ENCODE data around the gene SAMD9.
"Not testable (repeated sequence)": the region's sequence is repeated elsewhere in the genome, so short reads cannot be mapped to it uniquely, and the experiment has no call there.

The SAMD9 gene
- total RNA-seq = 173 to 309 (median 233) reads per million in 4 experiments

GRCh38 chr7:93117852-93118530 lies at the start of gene SAMD9:
TSS of gene SAMD9 (minus strand) at chr7:93117979. CDS start at chr7:93106097, 11,882 bp downstream.
- DNase-seq = peak; percentile 34

- no peak for DNase-seq
Measured at GRCh38 chr7:93165447-93165846, 47.7 kb upstream of the SAMD9 start.

- DNase-seq = no peak
Measured at GRCh38 chr7:93164766-93165165, 47.0 kb upstream of the SAMD9 start.

- DNase-seq = no peak
Measured at GRCh38 chr7:93161181-93161762, 43.5 kb upstream of the SAMD9 start.

- DNase-seq = no peak
Measured at GRCh38 chr7:93160410-93160809, 42.6 kb upstream of the SAMD9 start.

GRCh38 chr7:93159490-93159889 lies 41.7 kb upstream of the SAMD9 start:
- no peak for DNase-seq

GRCh38 chr7:93156884-93157283 lies 39.1 kb upstream of the SAMD9 start:
- no peak for DNase-seq

- DNase-seq = no peak
Measured at GRCh38 chr7:93150200-93150835, 32.5 kb upstream of the SAMD9 start.

GRCh38 chr7:93148727-93149126 lies 30.9 kb upstream of the SAMD9 start:
- DNase-seq = no peak

GRCh38 chr7:93148144-93148543 lies 30.4 kb upstream of the SAMD9 start, which contains the start of gene SAMD9L:
TSS of gene SAMD9L (minus strand) at chr7:93148385. CDS start at chr7:93135971, 12,414 bp downstream.
- DNase-seq = no peak

- no peak for DNase-seq
Measured at GRCh38 chr7:93147363-93147762, 29.6 kb upstream of the SAMD9 start.

- no peak for DNase-seq
Measured at GRCh38 chr7:93146472-93147141, 28.8 kb upstream of the SAMD9 start.

- no peak for DNase-seq
Measured at GRCh38 chr7:93146036-93146435, 28.3 kb upstream of the SAMD9 start.

GRCh38 chr7:93145354-93145753 lies 27.6 kb upstream of the SAMD9 start:
- no peak for DNase-seq

- no peak for DNase-seq
Measured at GRCh38 chr7:93142127-93142526, 24.3 kb upstream of the SAMD9 start.

GRCh38 chr7:93140582-93141191 lies 22.9 kb upstream of the SAMD9 start:
- no peak for DNase-seq

- no peak for DNase-seq
Measured at GRCh38 chr7:93138576-93138975, 20.8 kb upstream of the SAMD9 start.

- no peak for DNase-seq
Measured at GRCh38 chr7:93133005-93133404, 15.2 kb upstream of the SAMD9 start.

- DNase-seq = no peak
Measured at GRCh38 chr7:93132216-93132615, 14.4 kb upstream of the SAMD9 start.

GRCh38 chr7:93126954-93127353 lies 9.2 kb upstream of the SAMD9 start:
- not testable (repeated sequence) for DNase-seq

GRCh38 chr7:93123532-93123931 lies 5.8 kb upstream of the SAMD9 start:
- not testable (repeated sequence) for DNase-seq

- DNase-seq = no peak
Measured at GRCh38 chr7:93120592-93121549, 3.1 kb upstream of the SAMD9 start.
